Measurements from ENCODE around the gene LCP2.

Gene LCP2

DNA sequence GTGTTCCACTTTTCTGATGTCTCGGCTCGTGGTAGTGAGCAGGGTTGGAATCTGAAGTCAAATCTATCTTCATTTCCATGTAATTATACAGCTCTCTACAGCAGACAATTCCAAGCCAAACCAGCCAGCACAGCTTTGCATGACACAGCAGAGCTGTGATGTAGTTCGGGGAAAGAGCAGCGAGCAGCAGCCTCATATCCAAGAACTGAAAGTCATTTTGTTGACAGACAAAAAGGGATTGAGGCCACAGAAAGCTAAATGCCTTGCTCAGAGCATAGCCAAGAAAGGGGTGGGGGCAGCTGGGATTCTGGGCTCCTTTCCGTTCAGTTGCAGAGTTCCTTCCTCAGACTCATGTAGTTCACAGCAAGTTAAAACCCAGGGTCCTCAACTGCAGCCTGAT, 32.1 kb downstream of the LCP2 start:
- Histone ChIP-seq H3K79me2 (ENCODE audit: low read length) (no peaks in the 10 kb centered on the region), H3K36me3 (replicated peaks; ENCODE audit: low read depth, low read length) (no peaks in the 10 kb centered on the region), H3K27me3 (ENCODE audit: low read depth, low read length) (peaks cover 60% of the 10 kb centered on the region), H4K20me1 (ENCODE audit: insufficient read depth, low read length) (no peaks in the 10 kb centered on the region), H3K4me1 (ENCODE audit: low read length) (peaks cover 37% of the 10 kb centered on the region), H2AFZ (ENCODE audit: low read depth, low read length) (no peak overlapping the region), H3K27ac (ENCODE audit: low read length) (no peak overlapping the region), H3K4me3 (ENCODE audit: low read length) (no peak overlapping the region), H3K9me3 (ENCODE audit: insufficient read depth, low read length) (no peaks in the 10 kb centered on the region), H3K9ac (ENCODE audit: low read length) (no peak overlapping the region), H3K4me2 (ENCODE audit: low read length) (no peak overlapping the region)
- TF ChIP-seq CTCF (IDR thresholded peaks at IDR 0.05; ENCODE audit: low read depth, low read length) (no peak), EZH2phosphoT487 (IDR thresholded peaks at IDR 0.05; ENCODE audit: low read depth) (no peak)

- Histone ChIP-seq H3K9ac (ENCODE audit: low read length) (no peak overlapping the region), H3K4me2 (ENCODE audit: low read length) (no peak overlapping the region), H3K27me3 (ENCODE audit: low read depth, low read length) (peaks cover 74% of the 10 kb centered on the region), H2AFZ (ENCODE audit: low read depth, low read length) (no peak overlapping the region), H4K20me1 (ENCODE audit: insufficient read depth, low read length) (no peaks in the 10 kb centered on the region), H3K79me2 (ENCODE audit: low read length) (no peaks in the 10 kb centered on the region), H3K4me3 (ENCODE audit: low read length) (no peak overlapping the region), H3K27ac (ENCODE audit: low read length) (no peak overlapping the region), H3K36me3 (replicated peaks; ENCODE audit: low read depth, low read length) (no peaks in the 10 kb centered on the region), H3K9me3 (ENCODE audit: insufficient read depth, low read length) (no peaks in the 10 kb centered on the region), H3K4me1 (ENCODE audit: low read length) (peaks cover 30% of the 10 kb centered on the region)
- TF ChIP-seq CTCF (IDR thresholded peaks at IDR 0.05; ENCODE audit: low read depth, low read length): no peak
- no peak for TF ChIP-seq EZH2phosphoT487 (IDR thresholded peaks at IDR 0.05; ENCODE audit: low read depth)
These were observed 33.7 kb downstream of the LCP2 start for GRCh38 chr5:170263906-170264305.

DNA sequence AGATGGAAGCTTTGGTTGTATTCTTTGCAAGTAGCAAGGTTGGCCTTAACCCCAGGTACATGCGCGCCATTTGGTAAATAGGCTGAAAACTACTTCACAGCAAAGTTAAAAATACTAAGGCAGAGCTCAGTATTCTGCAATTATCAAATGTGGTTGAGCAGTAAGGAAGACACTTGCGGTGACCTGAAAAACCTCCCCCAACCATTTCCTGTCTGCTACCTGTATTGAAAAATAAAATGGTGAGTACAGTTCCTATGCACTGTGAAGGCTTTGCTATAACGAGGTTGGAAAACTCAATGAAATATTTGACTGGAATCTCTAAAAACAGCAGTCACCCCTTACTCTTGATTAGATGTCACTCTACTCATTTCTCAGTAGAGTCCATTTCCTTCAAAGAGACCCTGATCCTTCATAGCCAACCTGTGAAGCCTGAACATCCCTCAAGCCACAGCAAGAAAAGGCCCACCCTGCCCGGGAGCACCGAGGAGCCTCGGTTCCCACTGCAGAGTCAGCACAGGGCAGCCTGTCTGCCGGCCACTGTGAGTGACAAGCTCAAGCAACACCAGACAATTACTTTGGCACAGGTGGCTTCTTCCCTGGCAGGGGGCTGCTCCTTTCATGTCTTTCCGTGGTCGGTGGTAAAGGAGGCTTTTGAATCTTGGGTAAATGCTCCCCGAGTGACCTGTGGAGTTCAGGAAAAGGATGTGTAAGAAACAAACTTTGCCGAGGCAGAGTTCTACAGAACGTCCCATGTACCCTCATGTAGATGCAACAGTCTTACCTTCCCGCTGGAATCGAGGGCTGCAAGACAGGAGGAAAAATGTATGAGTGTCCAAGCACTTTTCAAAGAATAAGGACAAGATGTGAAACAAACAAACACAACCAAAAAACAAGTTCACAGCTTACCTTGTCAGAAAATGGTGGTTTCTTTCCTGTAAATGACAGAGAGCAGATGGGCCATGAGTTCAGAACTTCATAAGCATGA, 35.2 kb downstream of the LCP2 start:
- no peaks in the 10 kb centered on the region for H3K79me2 ChIP-seq (ENCODE audit: low read length)
- H3K4me3 ChIP-seq (ENCODE audit: low read length): no peak overlapping the region
- H3K4me1 ChIP-seq (ENCODE audit: low read length): peaks cover 17% of the 10 kb centered on the region
- no peak for TF ChIP-seq CTCF (IDR thresholded peaks at IDR 0.05; ENCODE audit: low read depth, low read length)
- no peak for TF ChIP-seq EZH2phosphoT487 (IDR thresholded peaks at IDR 0.05; ENCODE audit: low read depth)
- H2AFZ ChIP-seq (ENCODE audit: low read depth, low read length): no peak overlapping the region
- no peaks in the 10 kb centered on the region for H3K9me3 ChIP-seq (ENCODE audit: insufficient read depth, low read length)
- no peaks in the 10 kb centered on the region for H4K20me1 ChIP-seq (ENCODE audit: insufficient read depth, low read length)
- no peaks in the 10 kb centered on the region for H3K36me3 ChIP-seq (replicated peaks; ENCODE audit: low read depth, low read length)
- no peak overlapping the region for H3K27ac ChIP-seq (ENCODE audit: low read length)
- no peak overlapping the region for H3K9ac ChIP-seq (ENCODE audit: low read length)
- peaks cover 70% of the 10 kb centered on the region for H3K27me3 ChIP-seq (ENCODE audit: low read depth, low read length)
- no peak overlapping the region for H3K4me2 ChIP-seq (ENCODE audit: low read length)

GRCh38 chr5:170261528-170262043, 36.0 kb downstream of the LCP2 start:
- H4K20me1 ChIP-seq (ENCODE audit: insufficient read depth, low read length): no peaks in the 10 kb centered on the region
- no peaks in the 10 kb centered on the region for H3K79me2 ChIP-seq (ENCODE audit: low read length)
- no peak overlapping the region for H3K4me3 ChIP-seq (ENCODE audit: low read length)
- H3K9ac ChIP-seq (ENCODE audit: low read length): no peak overlapping the region
- no peaks in the 10 kb centered on the region for H3K36me3 ChIP-seq (replicated peaks; ENCODE audit: low read depth, low read length)
- no peak overlapping the region for H2AFZ ChIP-seq (ENCODE audit: low read depth, low read length)
- TF ChIP-seq EZH2phosphoT487 (IDR thresholded peaks at IDR 0.05; ENCODE audit: low read depth) (no peak), CTCF (IDR thresholded peaks at IDR 0.05; ENCODE audit: low read depth, low read length) (no peak)
- peaks cover 62% of the 10 kb centered on the region for H3K27me3 ChIP-seq (ENCODE audit: low read depth, low read length)
- no peak overlapping the region for H3K4me2 ChIP-seq (ENCODE audit: low read length)
- H3K4me1 ChIP-seq (ENCODE audit: low read length): peaks cover 10% of the 10 kb centered on the region
- no peak overlapping the region for H3K27ac ChIP-seq (ENCODE audit: low read length)
- no peaks in the 10 kb centered on the region for H3K9me3 ChIP-seq (ENCODE audit: insufficient read depth, low read length)
